ENCODE data around the gene ZFP36L2. TPM values are rescaled to one million over a fixed set of nuclear protein-coding genes. Genes with fewer than 3 reads are reported as not detected.
A peak's percentile ranks its signal among the peaks of the same experiment; 100 is the strongest.

Gene ZFP36L2
- total RNA-seq, 1 experiment from 2014 or later = 105 TPM

- Histone ChIP-seq H2BK12ac (ENCODE audit: insufficient read length, low read depth, low read length) (no peak overlapping the region), H3K9me3 (ENCODE audit: control insufficient read depth, low read depth, low read length) (no peaks in the 10 kb centered on the region), H3K23me2 (ENCODE audit: insufficient read length, low read depth, low read length, poor library complexity, severe bottlenecking) (no peaks in the 10 kb centered on the region), H3K4me2 (ENCODE audit: insufficient read depth, insufficient read length, low read length) (no peak overlapping the region), H3T11ph (ENCODE audit: low read length) (no peak overlapping the region), H3K4me1 (ENCODE audit: insufficient read depth, low read length) (no peaks in the 10 kb centered on the region), H2BK120ac (ENCODE audit: low read depth, low read length, poor library complexity, severe bottlenecking) (no peak overlapping the region), H2AK5ac (ENCODE audit: insufficient read length, low read length) (no peak overlapping the region), H2AFZ (ENCODE audit: low read length) (no peak overlapping the region), H2BK20ac (ENCODE audit: low read depth, low read length, poor library complexity, severe bottlenecking) (no peak overlapping the region), H3K18ac (ENCODE audit: insufficient read length, low read depth, low read length) (no peak overlapping the region), H3K79me2 (ENCODE audit: insufficient read depth, low read length) (no peaks in the 10 kb centered on the region), H3K14ac (ENCODE audit: insufficient read depth, low read length) (no peak overlapping the region; the same call in 1 of the 2 replicates), H3K79me1 (ENCODE audit: insufficient read depth, low read depth, low read length, poor library complexity, severe bottlenecking) (no peaks in the 10 kb centered on the region), H3K23ac (ENCODE audit: insufficient read length, low read depth, low read length) (no peak overlapping the region), H3K27me3 (ENCODE audit: insufficient read depth, low read length) (no peaks in the 10 kb centered on the region), H4K5ac (ENCODE audit: insufficient read length, low read depth, low read length) (no peak overlapping the region), H4K91ac (ENCODE audit: insufficient read length, low read depth, low read length) (no peak overlapping the region), H3K9ac (ENCODE audit: extremely low read depth, insufficient read length, low read length) (no peak overlapping the region), H3K4ac (ENCODE audit: low read depth, low read length) (no peak overlapping the region), H4K20me1 (ENCODE audit: control insufficient read depth, insufficient read depth, insufficient read length) (no peaks in the 10 kb centered on the region), H3K27ac (ENCODE audit: insufficient read length, low read depth, low read length) (no peak overlapping the region), H2BK5ac (ENCODE audit: insufficient read length, low read length) (no peak overlapping the region), H2BK15ac (ENCODE audit: low read depth, low read length) (no peak overlapping the region), H4K8ac (replicated peaks; ENCODE audit: insufficient read length, low read depth, low read length) (no peak overlapping the region), H3K56ac (ENCODE audit: insufficient read length, low read depth, low read length) (no peak overlapping the region)
- Mint-ChIP-seq H3K4me1 (peaks cover 31 to 50% of the 10 kb centered on the region in 2 experiments), H3K4me3 (no peak overlapping the region), H3K27ac (peak overlapping the region in 2 of 3 experiments; percentile 82 to 88; a peak in 3 of 7 replicates), H3K9me3 (no peaks in the 10 kb centered on the region), H3K36me3 (ENCODE audit: insufficient read depth in 1 of 3, low read depth in 3 of 3) (no peaks in the 10 kb centered on the region; a peak in 1 of 7 replicates), H3K27me3 (ENCODE audit: low read depth) (no peaks in the 10 kb centered on the region)
- no CpG with 5 or more reads among the region's 10 CpGs for WGBS (ENCODE audit: extremely low coverage, insufficient read length, low lambda C conversion rate)
- DNase-seq = no peak
- TF ChIP-seq CTCF (conservative IDR thresholded peaks at IDR 0.05) = no peak
Observed at GRCh38 chr2:43268066-43268953, 41.9 kb upstream of the ZFP36L2 start.
